ENCODE data around the gene FNBP1L.
"Not testable (repeated sequence)": the region's sequence is repeated elsewhere in the genome, so short reads cannot be mapped to it uniquely, and the experiment has no call there.

FNBP1L gene

GRCh38 chr1:93585059-93585966, 137.4 kb downstream of the FNBP1L start:
- peak; percentile 59 for DNase-seq (ENCODE audit: low read depth)
- TF ChIP-seq CTCF (IDR thresholded peaks at IDR 0.05; ENCODE audit: insufficient read depth, low read depth, low read length, missing control alignments), result no peak
- H3K4me3 ChIP-seq (ENCODE audit: low read length), result peak overlapping the region; percentile 4

GRCh38 chr1:93587354-93587753, 139.4 kb downstream of the FNBP1L start:
- no peak for DNase-seq (ENCODE audit: low read depth)
- TF ChIP-seq CTCF (IDR thresholded peaks at IDR 0.05; ENCODE audit: insufficient read depth, low read depth, low read length, missing control alignments), result no peak
- H3K4me3 ChIP-seq (ENCODE audit: low read length), result no peak overlapping the region

- TF ChIP-seq CTCF (IDR thresholded peaks at IDR 0.05; ENCODE audit: insufficient read depth, low read depth, low read length, missing control alignments), result no peak
- no peak overlapping the region for H3K4me3 ChIP-seq (ENCODE audit: low read length)
- DNase-seq (ENCODE audit: low read depth), result no peak
Observed at GRCh38 chr1:93588206-93588605, 140.3 kb downstream of the FNBP1L start.

- DNase-seq (ENCODE audit: low read depth), result no peak
- TF ChIP-seq CTCF (IDR thresholded peaks at IDR 0.05; ENCODE audit: insufficient read depth, low read depth, low read length, missing control alignments), result no peak
- no peak overlapping the region for H3K4me3 ChIP-seq (ENCODE audit: low read length)
Observed at GRCh38 chr1:93588955-93589354, 141.0 kb downstream of the FNBP1L start.

GRCh38 chr1:93591291-93591675, 143.4 kb downstream of the FNBP1L start:
- not testable (repeated sequence) for H3K4me3 ChIP-seq (ENCODE audit: low read length); DNase-seq (ENCODE audit: low read depth)

GRCh38 chr1:93591676-93592550, 144.0 kb downstream of the FNBP1L start:
- no peak for DNase-seq (ENCODE audit: low read depth)
- no peak overlapping the region for H3K4me3 ChIP-seq (ENCODE audit: low read length)
- TF ChIP-seq CTCF (IDR thresholded peaks at IDR 0.05; ENCODE audit: insufficient read depth, low read depth, low read length, missing control alignments), result no peak

- no peak overlapping the region for H3K4me3 ChIP-seq (ENCODE audit: low read length)
- no peak for DNase-seq (ENCODE audit: low read depth)
- no peak for TF ChIP-seq CTCF (IDR thresholded peaks at IDR 0.05; ENCODE audit: insufficient read depth, low read depth, low read length, missing control alignments)
Observed at GRCh38 chr1:93592551-93592949, 144.6 kb downstream of the FNBP1L start.
